GM12878 (cell line): ENCODE results near the gene ACACB. TPM values are rescaled to one million over a fixed set of nuclear protein-coding genes. Genes with fewer than 3 reads are reported as not detected.

ENCODE experiments used
- ATAC-seq: fragments of 200-7000 bp; cut with Tn5 transposase; 3 replicates; pipeline ENCODE4 v1.9.1; 2020; ENCODE audit warnings: mild to moderate bottlenecking, moderate library complexity
- BruUV-seq: library from RNA; stranded (reverse); fragments of 400-500 nt; replicated peaks from 2 replicates; lab custom pipeline; 2021; lab: Mats Ljungman, UMichigan
- CTCF ChIA-PET: fragments of 300-600 bp; sonication (Branson Sonifier 250); formaldehyde crosslinking; extraction: SDS; loops from one replicate; lab custom pipeline; 2021; ENCODE audit warnings: inconsistent platforms; lab: Yijun Ruan, JAX
- POLR2A ChIA-PET: fragments of 350-600 bp; formaldehyde crosslinking; extraction: SDS; loops from one replicate; lab custom pipeline; 2021; ENCODE audit warnings: inconsistent platforms; lab: Charles Lee
- RAD21 ChIA-PET: fragments of 300-600 bp; sonication (Branson Sonifier 250); formaldehyde crosslinking; loops from one replicate; lab custom pipeline; 2023; ENCODE audit warnings: antibody characterized with exemption; ENCODE audit not compliant: unreplicated experiment; lab: Charles Lee
- SMC1A ChIA-PET: fragments of 300-600 bp; sonication (Branson Sonifier 250); formaldehyde crosslinking; loops from one replicate; lab custom pipeline; 2023; ENCODE audit not compliant: unreplicated experiment, uncharacterized antibody; lab: Charles Lee
- DNase-seq: peaks from one replicate; pipeline ENCODE4 v3.0.0-alpha.2; 2011; ENCODE audit warnings: low read depth, low spot score
- FAIRE-seq: peaks from 3 replicates; lab custom pipeline; 2011; peaks lifted over from hg19 to GRCh38; lab: Jason Lieb, UNC
- H2AFZ ChIP-seq: 2 replicates; pipeline ENCODE4 v1.6.0; 2011; ENCODE audit warnings: low read depth, low read length, control low read depth; ENCODE audit not compliant: control insufficient read depth
- H3K27ac ChIP-seq: 2 replicates; pipeline ENCODE4 v1.5.1; 2011; ENCODE audit warnings: control low read depth; ENCODE audit not compliant: control insufficient read depth, insufficient read depth
- H3K27me3 ChIP-seq, 2 experiments: replicated peaks in 1 of 2; 2 replicates each; pipeline versions ENCODE4 v1.6.0 to v1.6.1; 2011; ENCODE audit warnings: low read length in 1 of 2; ENCODE audit not compliant: control insufficient read depth in 2 of 2, insufficient read depth in 2 of 2
- H3K36me3 ChIP-seq, 2 experiments: 2 replicates each; pipeline ENCODE4 v1.5.1; 2011; ENCODE audit warnings: low read length in 1 of 2; ENCODE audit not compliant: control insufficient read depth in 2 of 2, insufficient read depth in 2 of 2
- H3K4me1 ChIP-seq: 2 replicates; pipeline ENCODE4 v1.6.1; 2011; ENCODE audit warnings: mild to moderate bottlenecking, low read length, moderate library complexity, mixed read lengths; ENCODE audit not compliant: control insufficient read depth, insufficient read depth
- H3K4me2 ChIP-seq: 2 replicates; pipeline ENCODE4 v1.6.0; 2011; ENCODE audit warnings: control low read depth; ENCODE audit not compliant: control insufficient read depth, insufficient read depth
- H3K4me3 ChIP-seq: fragments of 200-600 bp; sonication (generic); 2 replicates; pipeline ENCODE4 v1.5.1; 2016
- H3K79me2 ChIP-seq: 2 replicates; pipeline ENCODE4 v1.6.0; 2011; ENCODE audit warnings: low read length; ENCODE audit not compliant: control insufficient read depth, insufficient read depth
- H3K9ac ChIP-seq: 2 replicates; pipeline ENCODE4 v1.8.0; 2011; ENCODE audit warnings: low read length, control low read depth, mixed read lengths; ENCODE audit not compliant: control insufficient read depth, insufficient read depth
- H3K9me3 ChIP-seq: replicated peaks from 3 replicates; pipeline ENCODE4 v1.5.1; 2011; ENCODE audit warnings: mild to moderate bottlenecking, low read length; ENCODE audit not compliant: control insufficient read depth, insufficient read depth
- H4K20me1 ChIP-seq: 2 replicates; pipeline ENCODE4 v1.6.0; 2011; ENCODE audit not compliant: control insufficient read depth, insufficient read depth
- CHD4 ChIP-seq: fragments of 200-600 bp; sonication (generic); IDR thresholded peaks from 2 replicates; pipeline ENCODE4 v1.6.1; 2016; ENCODE audit warnings: mild to moderate bottlenecking
- HCFC1 ChIP-seq: fragments of 150-350 bp; IDR thresholded peaks from 2 replicates; pipeline ENCODE4 v1.6.1; 2014; ENCODE audit warnings: low read length
- PBX3 ChIP-seq: IDR thresholded peaks from 2 replicates; pipeline ENCODE4 v1.6.1; 2011; ENCODE audit warnings: mild to moderate bottlenecking, low read depth, low read length, moderate library complexity; ENCODE audit not compliant: insufficient replicate concordance
- ZBTB4 ChIP-seq: fragments of 450-650 bp; formaldehyde crosslinking; IDR thresholded peaks from 2 replicates; pipeline ENCODE4 v1.4.0; 2022; ENCODE audit warnings: mild to moderate bottlenecking, moderate library complexity
- ZBTB40 ChIP-seq: fragments of 450-650 bp; IDR thresholded peaks from 2 replicates; pipeline ENCODE4 v1.6.1; 2016; ENCODE audit warnings: mild to moderate bottlenecking, moderate library complexity, borderline replicate concordance
- ZNF687 ChIP-seq: fragments of 450-650 bp; IDR thresholded peaks from 2 replicates; pipeline ENCODE4 v1.6.1; 2017; ENCODE audit warnings: mild to moderate bottlenecking, moderate library complexity
- WGBS: methylation state at CpG from one replicate; pipeline ENCODE4 v1.1.6; 2016; ENCODE audit warnings: low lambda C conversion rate; ENCODE audit not compliant: insufficient replicate concordance, insufficient coverage; ENCODE audit errors: missing lambda C conversion rate; 5-methylcytosine and 5-hydroxymethylcytosine counted together
- in situ Hi-C: fragments of 300-500 bp; cut with MboI; formaldehyde crosslinking; loops from 9 replicates; pipeline ENCODE4 v1.14.3; 2018; ENCODE audit warnings: mixed read lengths
- intact Hi-C: fragments of 100-400 bp; cut with micrococcal nuclease; formaldehyde crosslinking; loops from one replicate; pipeline ENCODE4 v1.14.2; 2022; ENCODE audit not compliant: unreplicated experiment
- polyA plus RNA-seq, 11 experiments: library from polyadenylated mRNA; depleted of rRNA in 4 of 11; unstranded in 6 of 11; stranded (reverse) in 5 of 11; fragments of >200 nt; fragmentation: Nextera tagmentation in 4 of 11; fragmentation: Illumina TruSeq in 1 of 11; extraction: Ambion mirVana in 4 of 11; extraction: Trizol in 1 of 11; gene quantifications; 1 replicate in 1 of 11; 2 replicates in 10 of 11; pipeline versions ENCODE4 v1.2.1 to v1.2.3, GENCODE V29; 2011 to 2016; ENCODE audit warnings: inconsistent platforms in 2 of 11, missing spikeins in 2 of 11, low read depth in 1 of 11
- total RNA-seq, 4 experiments: library from RNA; depleted of rRNA in 3 of 4; stranded (reverse); fragments of >200 nt in 3 of 4; fragmentation: Illumina TruSeq in 1 of 4; extraction: Trizol in 1 of 4; gene quantifications; 2 replicates each; pipeline versions ENCODE4 v1.2.1 to v1.2.3, GENCODE V29; 2013 to 2021

Gene ACACB
- total and polyA plus RNA-seq, 10 of the 15 experiments (the other 5 are each of a cell fraction or from before 2014, with no cell fraction given) = 0.05 to 1.9 (median 0.38) TPM; not detected in 2

GRCh38 chr12:109178532-109178931 lies 62.1 kb downstream of the ACACB start (continued):
- no peak for TF ChIP-seq ZBTB4 (CRISPR knock-in tag)
- no peak for TF ChIP-seq CHD4

GRCh38 chr12:109179927-109180326 lies 63.5 kb downstream of the ACACB start:
- no TSS peak for BruUV-seq
- RAD21 ChIA-PET = no interaction called here
- H3K27me3 ChIP-seq = no peaks in the 10 kb centered on the region
- no peak for TF ChIP-seq PBX3
- TF ChIP-seq ZNF687 = no peak
- TF ChIP-seq HCFC1 = no peak
- no peak for TF ChIP-seq ZBTB40

More at GRCh38 chr12:109179927-109180326, 63.5 kb downstream of the ACACB start:
- H3K27ac ChIP-seq = no peak overlapping the region
- DNase-seq (no peak), FAIRE-seq (no peak), ATAC-seq (no peak)
- intact Hi-C loops = no loop called here
- ChIA-PET SMC1A (no interaction called here), CTCF (no interaction called here), POLR2A (no interaction called here)
- no peaks in the 10 kb centered on the region for H3K4me1 ChIP-seq
- in situ Hi-C loops = no loop called here
- no peak overlapping the region for H2AFZ ChIP-seq
- H3K9ac ChIP-seq = no peak overlapping the region
- H3K9me3 ChIP-seq = no peaks in the 10 kb centered on the region
- H3K36me3 ChIP-seq = no peaks in the 10 kb centered on the region
- no peak overlapping the region for H3K4me3 ChIP-seq
- H3K79me2 ChIP-seq = no peaks in the 10 kb centered on the region
- 50% methylated on average over 6 of the region's 6 CpGs for WGBS
- no peak overlapping the region for H3K4me2 ChIP-seq
- H4K20me1 ChIP-seq = no peaks in the 10 kb centered on the region
